GM12892 (cell line): ENCODE results near the gene DPPA3.

Experiments
- POLR2AphosphoS5 ChIP-seq: IDR thresholded peaks from 2 replicates; pipeline ENCODE4 v1.6.1; 2011; ENCODE audit warnings: low read depth, low read length, control low read depth
- TAF1 ChIP-seq: IDR thresholded peaks from 2 replicates; pipeline ENCODE4 v1.6.1; 2011; ENCODE audit warnings: low read depth, mild to moderate bottlenecking, control low read depth, low read length, borderline replicate concordance

DNA sequence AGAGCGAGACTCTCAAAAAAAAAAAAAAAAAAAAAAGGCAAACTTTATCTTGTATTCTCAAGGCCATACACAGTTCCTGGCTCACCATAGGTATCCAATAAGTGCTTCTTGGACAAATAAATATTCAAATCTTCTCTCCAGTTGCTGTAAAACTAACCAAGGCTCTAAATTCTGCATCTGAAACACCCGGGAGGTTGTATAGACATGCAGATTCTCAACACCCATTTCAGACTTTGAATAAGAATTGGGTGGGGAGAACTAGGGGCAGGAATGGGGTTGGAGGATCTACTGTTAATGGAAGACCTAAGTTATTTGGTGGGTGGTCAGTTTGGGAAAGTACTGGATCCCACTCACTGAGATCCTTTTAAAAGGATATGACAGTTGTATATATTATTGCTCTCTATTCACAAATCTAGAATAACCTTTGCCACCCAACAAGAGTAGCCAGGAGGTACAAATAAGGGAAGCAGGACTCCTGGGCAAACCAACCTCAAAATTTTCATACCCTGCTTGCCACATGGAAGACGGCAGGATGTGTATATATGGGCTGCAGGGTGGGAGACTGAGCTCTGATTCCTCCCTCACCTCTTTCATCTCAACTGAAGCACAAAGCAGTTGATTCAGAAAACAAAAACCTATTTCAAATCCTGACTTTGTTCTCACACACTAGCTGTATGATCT is 16.5 kb upstream of the DPPA3 start:
- no peak for TF ChIP-seq POLR2AphosphoS5
- TF ChIP-seq TAF1, result no peak
